NCI-H2171 treated with DMSO at 0.1 percent for 48 hours (cell line): ENCODE measurements around the gene APBB3.
"Not testable (repeated sequence)": the region's sequence is repeated elsewhere in the genome, so short reads cannot be mapped to it uniquely, and the experiment has no call there.

Source experiments
- DNase-seq: peaks from one replicate; lab custom pipeline; 2025; lab: John Stamatoyannopoulos, UW

APBB3 gene, protein sequence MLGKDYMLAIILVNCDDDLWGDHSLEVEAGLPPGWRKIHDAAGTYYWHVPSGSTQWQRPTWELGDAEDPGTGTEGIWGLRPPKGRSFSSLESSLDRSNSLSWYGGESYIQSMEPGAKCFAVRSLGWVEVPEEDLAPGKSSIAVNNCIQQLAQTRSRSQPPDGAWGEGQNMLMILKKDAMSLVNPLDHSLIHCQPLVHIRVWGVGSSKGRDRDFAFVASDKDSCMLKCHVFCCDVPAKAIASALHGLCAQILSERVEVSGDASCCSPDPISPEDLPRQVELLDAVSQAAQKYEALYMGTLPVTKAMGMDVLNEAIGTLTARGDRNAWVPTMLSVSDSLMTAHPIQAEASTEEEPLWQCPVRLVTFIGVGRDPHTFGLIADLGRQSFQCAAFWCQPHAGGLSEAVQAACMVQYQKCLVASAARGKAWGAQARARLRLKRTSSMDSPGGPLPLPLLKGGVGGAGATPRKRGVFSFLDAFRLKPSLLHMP

GRCh38 chr5:140564196-140565023 lies at the start of gene APBB3, which contains the start of gene SLC35A4:
Gene APBB3 (minus strand): TSS chr5:140564598. CDS start chr5:140564245, 353 bp downstream.
Gene SLC35A4 (plus strand): TSS chr5:140564828. CDS start chr5:140567170, 2,342 bp downstream.
- DNase-seq: peak; percentile 90

DNA sequence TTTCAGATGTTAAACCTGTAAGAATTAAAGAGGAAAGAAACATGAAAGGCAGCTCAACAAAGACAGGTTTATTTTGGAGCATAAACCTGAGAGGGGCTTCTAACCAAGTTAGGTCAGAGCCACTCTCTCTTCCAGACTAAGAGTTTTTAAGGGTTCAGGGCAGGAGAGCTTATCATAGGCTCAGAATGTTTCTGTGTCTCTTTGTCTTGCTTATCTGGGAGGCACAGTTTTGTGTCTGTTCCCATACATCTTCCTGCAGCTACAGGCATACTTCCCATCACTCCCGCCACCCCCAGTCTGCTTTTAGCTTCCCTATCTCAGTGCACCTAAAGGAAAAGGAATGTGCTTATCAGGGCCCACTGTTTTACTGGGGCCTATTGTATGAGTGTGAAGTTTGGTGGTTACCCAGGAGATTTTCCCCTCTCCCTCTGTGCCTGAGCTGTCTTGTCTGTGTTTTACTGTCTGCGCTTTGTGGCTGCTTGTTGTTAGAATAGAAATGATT lies 46.7 kb upstream of the APBB3 start:
- DNase-seq: no peak

GRCh38 chr5:140609126-140609525 lies 44.7 kb upstream of the APBB3 start:
- DNase-seq: no peak

DNA sequence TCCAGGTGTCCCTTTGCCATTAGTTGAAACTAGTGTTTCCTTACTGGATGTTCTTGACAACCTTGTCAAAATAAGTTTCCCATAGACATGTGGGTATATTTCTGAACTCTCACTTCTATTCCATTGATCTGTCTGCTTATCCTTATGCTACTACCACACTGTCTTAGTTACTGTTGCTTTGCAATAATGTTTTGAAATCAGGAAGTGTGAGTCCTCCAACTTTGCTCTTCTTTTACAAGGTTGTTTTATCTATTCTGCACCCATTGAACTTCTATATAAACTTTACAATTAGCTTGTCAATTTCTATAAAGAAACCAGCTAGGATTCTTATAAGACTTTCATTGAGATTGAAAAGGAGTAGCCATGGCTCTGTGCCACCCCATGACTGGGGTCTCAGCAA lies 44.3 kb upstream of the APBB3 start:
- no peak for DNase-seq

GRCh38 chr5:140607031-140607430 lies 42.6 kb upstream of the APBB3 start:
- DNase-seq: no peak

GRCh38 chr5:140605879-140606278 lies 41.5 kb upstream of the APBB3 start:
- no peak for DNase-seq

DNA sequence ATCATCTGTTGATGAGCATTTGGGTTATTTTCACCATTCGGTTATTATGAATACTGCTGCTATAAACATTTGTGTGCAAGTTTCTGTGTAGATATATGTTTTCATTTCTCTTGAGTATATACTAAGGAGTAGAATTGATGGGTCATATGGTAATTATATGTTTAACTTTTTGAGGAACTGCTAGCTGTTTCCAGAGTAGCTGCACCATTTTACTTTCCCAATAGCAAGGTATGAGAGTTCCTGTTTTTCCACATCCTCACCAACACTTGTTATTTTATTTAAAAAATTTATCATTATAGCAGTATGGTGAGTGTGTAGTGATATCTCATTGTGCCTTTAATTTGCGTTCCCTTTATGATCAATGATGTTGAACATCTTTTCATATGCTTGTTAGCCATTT lies 39.3 kb upstream of the APBB3 start:
- DNase-seq: no peak

GRCh38 chr5:140603446-140603698 lies 39.0 kb upstream of the APBB3 start:
- not testable (repeated sequence) for DNase-seq

- no peak for DNase-seq
Observed at GRCh38 chr5:140602147-140602546, 37.7 kb upstream of the APBB3 start.

- DNase-seq: no peak
Observed at GRCh38 chr5:140600096-140600495, 35.7 kb upstream of the APBB3 start.

DNA sequence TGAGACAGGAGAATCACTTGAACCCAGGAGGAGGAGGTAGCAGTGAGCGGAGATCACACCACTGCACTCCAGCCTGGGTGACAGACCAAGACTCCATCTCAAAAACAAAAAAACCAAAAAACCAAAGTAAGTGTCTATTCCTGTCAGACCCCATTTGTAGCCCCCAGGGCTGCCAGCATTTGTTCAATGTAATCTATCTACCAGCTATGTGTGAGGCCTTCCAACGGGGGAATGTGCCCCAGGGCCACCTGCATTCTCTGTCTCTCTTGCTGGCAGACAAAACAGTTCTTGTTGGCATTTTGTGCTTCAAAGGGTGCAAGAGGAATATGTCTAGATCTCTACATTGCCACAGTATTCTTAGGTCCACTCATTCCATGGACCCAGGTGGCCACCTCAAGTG lies 34.4 kb upstream of the APBB3 start:
- no peak for DNase-seq

DNA sequence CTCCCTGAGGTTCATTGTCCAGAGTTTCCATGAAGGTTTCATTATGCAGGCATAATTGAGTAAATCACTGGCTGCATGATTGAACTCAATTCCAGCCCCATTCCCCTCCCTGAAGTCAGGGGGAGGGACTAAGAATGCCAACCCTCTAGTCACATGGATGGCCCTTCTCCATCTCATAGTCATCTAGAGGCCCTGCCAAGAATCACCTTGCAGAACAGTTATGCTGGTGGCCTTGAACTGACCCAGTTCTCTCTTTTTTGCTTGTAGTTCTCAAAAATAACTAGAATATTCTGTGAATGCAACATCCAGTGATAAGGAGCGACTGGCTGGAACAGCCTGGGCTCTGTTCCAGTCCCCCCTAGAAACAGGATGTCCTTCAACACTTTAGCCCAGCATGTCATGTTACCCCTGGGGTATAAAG lies 31.9 kb upstream of the APBB3 start:
- no peak for DNase-seq

DNA sequence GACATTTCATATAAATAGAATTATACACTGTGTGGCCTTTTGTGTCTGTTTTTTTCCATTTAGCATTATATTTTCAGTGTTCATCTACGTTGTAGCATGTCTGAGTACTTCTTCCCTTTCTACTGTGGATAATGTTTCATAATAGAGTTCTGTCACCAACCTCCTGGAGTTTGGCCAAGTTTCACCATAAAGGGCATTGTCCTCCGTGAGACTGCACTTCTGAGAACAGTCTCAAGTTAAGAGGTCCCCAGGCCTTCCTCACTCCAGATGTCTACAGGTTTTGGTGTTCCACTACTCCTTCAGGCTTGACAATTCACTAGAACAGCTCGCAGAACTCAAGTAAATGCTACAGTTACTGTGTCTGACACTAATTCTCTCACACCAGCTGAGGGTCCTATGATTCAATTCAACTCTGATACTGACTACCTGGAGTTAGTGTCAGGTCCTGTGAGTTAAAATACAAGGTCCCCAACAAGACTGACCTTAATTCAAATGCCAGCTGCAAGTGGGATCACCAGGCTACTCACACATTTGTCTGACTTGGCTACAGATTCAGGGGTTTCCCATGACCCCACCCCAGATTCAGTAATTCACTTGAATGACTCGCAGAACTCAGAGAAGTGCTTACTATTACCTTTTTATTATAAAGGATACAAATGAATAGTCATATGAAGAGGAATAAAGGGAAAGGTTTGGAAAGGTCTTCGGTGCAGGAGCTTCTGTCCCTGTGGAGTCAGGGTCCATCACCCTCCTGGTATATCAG lies 31.3 kb upstream of the APBB3 start:
- DNase-seq: peak; percentile 13

GRCh38 chr5:140594169-140594568 lies 29.8 kb upstream of the APBB3 start:
- no peak for DNase-seq

DNA sequence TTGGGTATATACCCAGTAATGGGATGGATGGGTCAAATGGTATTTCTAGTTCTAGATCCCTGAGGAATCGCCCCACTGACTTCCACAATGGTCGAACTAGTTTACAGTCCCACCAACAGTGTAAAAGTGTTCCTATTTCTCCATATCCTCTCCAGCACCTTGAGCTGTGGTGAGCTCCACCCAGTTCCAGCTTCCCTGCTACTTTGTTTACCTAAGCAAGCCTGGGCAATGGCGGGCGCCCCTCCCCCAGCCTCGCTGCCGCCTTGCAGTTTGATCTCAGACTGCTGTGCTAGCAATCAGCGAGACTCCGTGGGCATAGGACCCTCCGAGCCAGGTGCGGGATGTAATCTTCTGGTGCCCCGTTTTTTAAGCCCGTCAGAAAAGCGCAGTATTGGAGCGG lies 28.7 kb upstream of the APBB3 start:
- DNase-seq: not testable (repeated sequence)

DNA sequence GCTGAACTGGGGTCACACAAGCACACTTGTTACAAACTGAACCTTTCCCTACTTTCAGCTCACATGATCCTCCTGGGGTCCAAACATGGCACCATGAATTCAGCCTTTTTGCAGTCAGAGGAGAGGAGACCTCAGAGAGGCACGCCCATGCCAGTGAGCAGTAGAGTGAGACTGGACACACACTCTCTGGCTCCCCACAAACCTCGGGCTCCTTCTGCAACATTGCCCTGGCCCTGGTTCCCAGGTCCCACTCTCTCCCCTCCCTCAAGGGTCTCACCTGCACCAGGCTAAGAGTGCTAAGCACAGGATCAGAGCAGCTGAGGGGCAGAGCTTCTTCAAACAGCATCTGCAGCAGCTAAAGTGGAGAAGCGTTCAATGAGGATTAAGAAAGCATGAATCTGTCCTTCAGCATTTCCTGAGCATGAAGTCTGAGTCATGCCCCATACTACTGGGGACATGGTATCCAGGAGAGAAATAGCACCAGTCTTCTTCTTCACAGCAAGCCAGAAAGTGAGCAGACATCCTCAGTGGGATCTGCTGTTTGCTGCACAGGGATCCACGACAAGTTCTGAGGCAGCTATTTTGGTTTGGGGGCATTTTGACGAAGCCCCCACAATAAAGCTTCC lies 27.5 kb upstream of the APBB3 start:
- DNase-seq: no peak

DNA sequence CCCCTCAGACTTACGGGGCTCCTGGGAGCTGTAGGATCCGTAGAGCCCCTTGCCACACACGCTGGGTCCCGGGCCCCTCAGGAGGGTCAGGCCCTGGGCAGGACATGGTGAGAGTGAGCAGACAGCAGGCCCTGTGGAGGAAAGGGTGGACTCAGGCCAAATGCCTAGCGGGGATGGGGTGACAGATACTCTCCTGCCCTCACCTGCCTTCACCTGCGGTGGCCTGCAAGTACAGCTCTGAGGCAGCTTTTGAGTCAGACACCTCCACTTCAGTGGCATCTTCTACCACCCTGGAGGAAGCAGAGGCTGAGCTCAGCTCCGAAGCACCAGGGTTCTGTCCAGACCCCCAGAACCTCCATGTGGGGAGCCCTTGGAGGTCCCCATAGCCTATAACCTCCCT lies 26.5 kb upstream of the APBB3 start:
- no peak for DNase-seq

DNA sequence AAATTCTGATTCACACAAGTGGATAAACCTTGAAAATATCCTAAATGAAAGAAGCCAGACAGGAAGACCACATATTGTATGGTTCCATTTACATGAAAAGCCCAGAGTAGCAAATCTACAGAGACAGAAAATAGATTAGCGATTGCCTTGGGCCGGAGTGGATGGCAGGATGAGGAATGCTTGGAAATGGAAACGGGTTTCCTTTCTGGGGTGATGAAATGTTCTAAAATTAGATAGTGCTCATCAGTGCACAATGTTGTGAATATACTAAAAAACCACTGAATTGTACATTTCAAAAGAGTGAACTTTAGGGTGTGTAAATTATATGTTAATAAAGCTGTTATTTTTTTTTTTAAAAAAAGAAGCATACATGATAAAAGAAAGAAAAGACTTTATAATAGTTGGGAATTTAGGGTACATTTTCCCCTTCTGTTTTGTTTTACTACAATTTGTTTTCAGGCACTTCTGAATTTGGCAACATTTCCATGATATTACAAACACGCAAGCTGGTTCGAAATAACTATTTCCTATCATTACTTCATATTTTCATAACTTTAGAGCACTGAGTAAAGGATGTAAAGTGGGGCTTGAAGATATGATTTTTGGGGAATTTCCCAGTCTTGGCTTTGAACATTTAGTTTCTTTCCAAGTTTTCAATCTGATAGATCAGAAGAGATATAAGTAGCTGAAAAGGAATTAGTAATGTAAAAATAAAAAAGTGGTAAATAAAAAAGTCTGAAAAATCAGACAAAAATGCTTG lies 24.1 kb upstream of the APBB3 start:
- DNase-seq: no peak

GRCh38 chr5:140587495-140587894 lies 23.1 kb upstream of the APBB3 start:
- DNase-seq: no peak

- DNase-seq: not testable (repeated sequence)
Observed at GRCh38 chr5:140579188-140579747, 14.9 kb upstream of the APBB3 start.

- DNase-seq: no peak
Observed at GRCh38 chr5:140576776-140577201, 12.4 kb upstream of the APBB3 start.
